HCT116 (cell line): Measurements from ENCODE around the gene TBX15. TPM values are rescaled to one million over a fixed set of nuclear protein-coding genes. Genes with fewer than 3 reads are reported as not detected.

Source experiments
- ATAC-seq: fragments of 200-7000 bp; cut with Tn5 transposase; 2 replicates; pipeline ENCODE4 v1.9.1; 2020; ENCODE audit warnings: mild to moderate bottlenecking, moderate library complexity
- BruUV-seq: library from RNA; stranded (reverse); fragments of 400-500 nt; replicated peaks from 2 replicates; lab custom pipeline; 2021; lab: Mats Ljungman, UMichigan
- CTCF ChIA-PET: fragments of 300-600 bp; sonication (Branson Sonifier 250); formaldehyde crosslinking; loops from one replicate; lab custom pipeline; 2021; ENCODE audit warnings: antibody characterized with exemption; lab: Charles Lee
- POLR2A ChIA-PET: fragments of 300-600, 350-600 bp; sonication (Branson Sonifier 250); formaldehyde crosslinking; loops from one replicate; lab custom pipeline; 2021; ENCODE audit warnings: antibody characterized with exemption; lab: Charles Lee
- RAD21 ChIA-PET, 2 experiments: fragments of 300-600 bp; sonication (Branson Sonifier 250); formaldehyde crosslinking; loops; one replicate each; lab custom pipeline; 2023; ENCODE audit warnings: low total read pairs in 2 of 2; ENCODE audit not compliant: uncharacterized antibody in 2 of 2, unreplicated experiment in 2 of 2, low non-redundant PET in 1 of 2; lab: Charles Lee
- DNase-seq: peaks from one replicate; pipeline ENCODE4 v3.0.0-alpha.2; 2010; ENCODE audit warnings: low read depth, low spot score
- H2AFZ ChIP-seq: fragments of 200-600 bp; shearing (Covaris generic), sonication (generic); 2 replicates; pipeline ENCODE4 v1.6.1; 2017; ENCODE audit warnings: low read depth, mixed run types, mixed read lengths, antibody characterized with exemption, low read length; ENCODE audit not compliant: poor library complexity, severe bottlenecking
- H3K27ac ChIP-seq: 2 replicates; pipeline ENCODE4 v1.5.1; 2012; ENCODE audit warnings: low read depth, low read length
- H3K27me3 ChIP-seq: fragments of 200-600 bp; sonication (generic); 2 replicates; pipeline ENCODE4 v1.6.1; 2016; ENCODE audit warnings: mixed run types, low read length, mixed read lengths; ENCODE audit not compliant: insufficient read depth
- H3K36me3 ChIP-seq, 2 experiments: fragments of 200-500 bp in 1 of 2; fragments of 200-600 bp in 1 of 2; sonication (Bioruptor generic) in 1 of 2; sonication (generic) in 1 of 2; 2 replicates each; pipeline versions ENCODE4 v1.5.1 to v1.6.1; 2014 to 2016; ENCODE audit warnings: low read length in 2 of 2, inconsistent platforms in 1 of 2, mixed read lengths in 1 of 2, mixed run types in 1 of 2; ENCODE audit not compliant: insufficient read depth in 2 of 2, control insufficient read depth in 1 of 2
- H3K4me1 ChIP-seq, 2 experiments: fragments of 200-600 bp in 1 of 2; sonication (generic) in 1 of 2; 2 replicates each; pipeline versions ENCODE4 v1.5.1 to v1.6.1; 2012 to 2017; ENCODE audit warnings: low read length in 2 of 2, inconsistent platforms in 1 of 2, mild to moderate bottlenecking in 1 of 2, mixed read lengths in 1 of 2, mixed run types in 1 of 2, moderate library complexity in 1 of 2; ENCODE audit not compliant: insufficient read depth in 2 of 2, control insufficient read depth in 1 of 2
- H3K4me2 ChIP-seq: fragments of 200-600 bp; sonication (generic); 2 replicates; pipeline ENCODE4 v1.6.1; 2017; ENCODE audit warnings: mixed run types, low read length, mixed read lengths
- H3K4me3 ChIP-seq, 2 experiments: fragments of 200-600 bp in 1 of 2; sonication (generic) in 1 of 2; replicated peaks in 1 of 2; 2 replicates each; pipeline ENCODE4 v1.5.1; 2011 to 2016; ENCODE audit warnings: low read length in 2 of 2, control low read depth in 1 of 2, low read depth in 1 of 2, mild to moderate bottlenecking in 1 of 2, mixed read lengths in 1 of 2, mixed run types in 1 of 2
- H3K79me2 ChIP-seq: fragments of 200-600 bp; sonication (generic); 2 replicates; pipeline ENCODE4 v1.6.1; 2017; ENCODE audit warnings: mild to moderate bottlenecking, mixed run types, low read length, moderate library complexity, mixed read lengths; ENCODE audit not compliant: insufficient read depth
- H3K9ac ChIP-seq: fragments of 200-600 bp; sonication (generic); 2 replicates; pipeline ENCODE4 v1.6.1; 2016; ENCODE audit warnings: low read length, mixed read lengths
- H3K9me2 ChIP-seq: fragments of 200-600 bp; sonication (generic), shearing (Covaris generic); 2 replicates; pipeline ENCODE4 v1.6.1; 2017; ENCODE audit warnings: mixed run types, mild to moderate bottlenecking, moderate library complexity; ENCODE audit not compliant: insufficient read depth
- H3K9me3 ChIP-seq, 2 experiments: fragments of 200-500 bp in 1 of 2; fragments of 200-600 bp in 1 of 2; sonication (Bioruptor generic) in 1 of 2; sonication (generic) in 1 of 2; 2 replicates each; pipeline ENCODE4 v1.6.1; 2014 to 2017; ENCODE audit warnings: low read length in 2 of 2, mixed read lengths in 2 of 2, inconsistent platforms in 1 of 2, low read depth in 1 of 2, mild to moderate bottlenecking in 1 of 2, mixed run types in 1 of 2, moderate library complexity in 1 of 2; ENCODE audit not compliant: control insufficient read depth in 1 of 2, insufficient read depth in 1 of 2
- H4K20me1 ChIP-seq: fragments of 200-600 bp; sonication (generic), shearing (Covaris generic); 2 replicates; pipeline ENCODE4 v1.6.1; 2017; ENCODE audit warnings: mixed run types, mild to moderate bottlenecking, moderate library complexity; ENCODE audit not compliant: insufficient read depth
- ATF3 ChIP-seq: IDR thresholded peaks from 2 replicates; pipeline ENCODE4 v1.6.1; 2012
- CEBPB ChIP-seq: IDR thresholded peaks from 2 replicates; pipeline ENCODE4 v1.6.1; 2012; ENCODE audit warnings: low read depth
- CTCF ChIP-seq, 3 experiments: fragments of 200-600 bp in 1 of 3; sonication (generic) in 1 of 3; IDR thresholded peaks in 2 of 3; conservative IDR thresholded peaks in 1 of 3; 2 replicates each; pipeline ENCODE4 v1.5.1; 2012 to 2017; ENCODE audit warnings: low read depth in 2 of 3, low read length in 2 of 3, antibody characterized with exemption in 1 of 3, borderline replicate concordance in 1 of 3, control low read depth in 1 of 3, mild to moderate bottlenecking in 1 of 3, mixed read lengths in 1 of 3, mixed run types in 1 of 3, moderate library complexity in 1 of 3; ENCODE audit not compliant: insufficient read depth in 1 of 3
- EGR1 ChIP-seq: IDR thresholded peaks from 2 replicates; pipeline ENCODE4 v1.6.1; 2012; ENCODE audit warnings: low read depth
- EZH2phosphoT487 ChIP-seq: fragments of 200-600 bp; IDR thresholded peaks from 2 replicates; pipeline ENCODE4 v1.6.1; 2018; ENCODE audit warnings: antibody characterized with exemption, borderline replicate concordance
- POLR2A ChIP-seq: IDR thresholded peaks from 2 replicates; pipeline ENCODE4 v1.7.0; 2011; ENCODE audit warnings: borderline replicate concordance; ENCODE audit not compliant: insufficient read depth, insufficient read length; ENCODE audit errors: extremely low read depth
- POLR2AphosphoS5 ChIP-seq: IDR thresholded peaks from 2 replicates; pipeline ENCODE4 v1.6.1; 2011; ENCODE audit warnings: mild to moderate bottlenecking, low read depth, low read length, moderate library complexity
- RAD21 ChIP-seq: IDR thresholded peaks from 2 replicates; pipeline ENCODE4 v1.6.1; 2012; ENCODE audit warnings: low read depth, mild to moderate bottlenecking
- SP1 ChIP-seq: IDR thresholded peaks from 2 replicates; pipeline ENCODE4 v1.6.1; 2012; ENCODE audit warnings: low read depth
- SRF ChIP-seq: IDR thresholded peaks from 2 replicates; pipeline ENCODE4 v1.6.1; 2012; ENCODE audit warnings: low read depth
- TCF7L2 ChIP-seq: IDR thresholded peaks from 2 replicates; pipeline ENCODE4 v1.7.0; 2011; ENCODE audit warnings: borderline replicate concordance, inconsistent platforms; ENCODE audit not compliant: insufficient read depth, insufficient read length; ENCODE audit errors: extremely low read depth
- ZBTB33 ChIP-seq: IDR thresholded peaks from 2 replicates; pipeline ENCODE4 v1.6.1; 2011; ENCODE audit warnings: mild to moderate bottlenecking, low read length, moderate library complexity; ENCODE audit not compliant: insufficient replicate concordance; ENCODE audit errors: extremely low read depth
- ZFX ChIP-seq: fragments of 450-650 bp; IDR thresholded peaks from 2 replicates; pipeline ENCODE4 v1.6.1; 2017
- ZNF274 ChIP-seq: fragments of 200-500 bp; sonication (Bioruptor generic); IDR thresholded peaks from 2 replicates; pipeline ENCODE4 v1.6.1; 2014; ENCODE audit warnings: mild to moderate bottlenecking, low read depth, low read length, inconsistent platforms
- intact Hi-C: fragments of 100-400 bp; cut with micrococcal nuclease; formaldehyde crosslinking; loops from 2 replicates; pipeline ENCODE4 v1.10.0; 2022
- total RNA-seq: library from RNA; stranded (reverse); gene quantifications from one replicate; pipeline ENCODE4 v1.2.1, GENCODE V29; 2021; ENCODE audit not compliant: unreplicated experiment

TBX15 gene
- total RNA-seq, 1 experiment from 2014 or later, result not detected

GRCh38 chr1:118992868-118993699 is 4.9 kb upstream of the TBX15 start:
- RAD21 ChIA-PET, result no interaction called here
- Histone ChIP-seq H3K9me3 (no peaks in the 10 kb centered on the region), H3K27ac (no peak overlapping the region), H3K79me2 (no peaks in the 10 kb centered on the region), H4K20me1 (no peaks in the 10 kb centered on the region), H3K9me2 (no peaks in the 10 kb centered on the region), H3K4me2 (no peak overlapping the region), H3K4me3 (no peak overlapping the region), H3K27me3 (no peaks in the 10 kb centered on the region), H3K4me1 (no peaks in the 10 kb centered on the region), H3K9ac (no peak overlapping the region), H2AFZ (no peak overlapping the region), H3K36me3 (no peaks in the 10 kb centered on the region)
- intact Hi-C loops, result no loop called here
- DNase-seq (no peak), ATAC-seq (no peak)
- no TSS peak for BruUV-seq
- CTCF ChIA-PET, result no interaction called here
- POLR2A ChIA-PET, result no interaction called here
- TF ChIP-seq TCF7L2 (no peak), ATF3 (no peak), SRF (no peak), EGR1 (no peak), RAD21 (no peak), SP1 (no peak), POLR2A (no peak), CEBPB (no peak)

GRCh38 chr1:118992237-118992825 is 4.2 kb upstream of the TBX15 start:
- Histone ChIP-seq H3K9me2 (no peaks in the 10 kb centered on the region), H3K4me2 (no peak overlapping the region), H3K4me1 (no peaks in the 10 kb centered on the region), H3K9me3 (no peaks in the 10 kb centered on the region), H3K79me2 (no peaks in the 10 kb centered on the region), H3K9ac (no peak overlapping the region), H3K27ac (no peak overlapping the region), H3K27me3 (no peaks in the 10 kb centered on the region), H3K4me3 (no peak overlapping the region), H4K20me1 (no peaks in the 10 kb centered on the region), H2AFZ (no peak overlapping the region), H3K36me3 (no peaks in the 10 kb centered on the region)
- ChIA-PET CTCF (no interaction called here), RAD21 (no interaction called here), POLR2A (no interaction called here)
- ATAC-seq, result no peak
- intact Hi-C loops, result no loop called here
- DNase-seq, result no peak
- BruUV-seq, result no TSS peak
- TF ChIP-seq ZFX (no peak), EZH2phosphoT487 (no peak), SRF (no peak), POLR2AphosphoS5 (no peak), SP1 (no peak), POLR2A (no peak), ZNF274 (no peak), CEBPB (no peak), ZBTB33 (no peak), CTCF (IDR thresholded peaks at IDR 0.05 in 2 of 3, conservative IDR thresholded peaks at IDR 0.05 in 1 of 3; ENCODE audit: borderline replicate concordance in 1 of 3, insufficient read depth in 1 of 3, low read depth in 2 of 3, low read length in 2 of 3) (no peak)
